ENCODE results near the gene TBX4.
"Not testable (repeated sequence)": the region's sequence is repeated elsewhere in the genome, so short reads cannot be mapped to it uniquely, and the experiment has no call there.

The TBX4 gene

DNA sequence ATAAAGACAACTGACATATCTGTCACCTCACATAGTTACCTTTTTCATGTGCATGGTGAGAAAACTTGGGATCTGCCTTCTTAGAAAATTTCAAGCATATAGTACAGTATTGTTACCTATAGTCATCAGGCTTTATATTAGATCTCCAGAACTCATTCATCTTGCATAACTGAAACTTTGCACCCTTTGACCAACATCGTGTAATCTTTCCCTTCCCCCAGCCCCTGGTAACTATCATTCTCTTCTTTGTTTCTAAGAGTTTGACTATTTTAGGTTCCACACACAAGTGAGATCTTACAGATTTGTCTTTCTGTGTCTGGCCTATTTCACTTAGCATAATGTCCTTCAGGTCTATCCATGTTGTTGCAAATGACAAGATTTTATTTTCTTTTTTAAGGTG lies 22.9 kb upstream of the TBX4 start:
- TF ChIP-seq, protein P1, sequence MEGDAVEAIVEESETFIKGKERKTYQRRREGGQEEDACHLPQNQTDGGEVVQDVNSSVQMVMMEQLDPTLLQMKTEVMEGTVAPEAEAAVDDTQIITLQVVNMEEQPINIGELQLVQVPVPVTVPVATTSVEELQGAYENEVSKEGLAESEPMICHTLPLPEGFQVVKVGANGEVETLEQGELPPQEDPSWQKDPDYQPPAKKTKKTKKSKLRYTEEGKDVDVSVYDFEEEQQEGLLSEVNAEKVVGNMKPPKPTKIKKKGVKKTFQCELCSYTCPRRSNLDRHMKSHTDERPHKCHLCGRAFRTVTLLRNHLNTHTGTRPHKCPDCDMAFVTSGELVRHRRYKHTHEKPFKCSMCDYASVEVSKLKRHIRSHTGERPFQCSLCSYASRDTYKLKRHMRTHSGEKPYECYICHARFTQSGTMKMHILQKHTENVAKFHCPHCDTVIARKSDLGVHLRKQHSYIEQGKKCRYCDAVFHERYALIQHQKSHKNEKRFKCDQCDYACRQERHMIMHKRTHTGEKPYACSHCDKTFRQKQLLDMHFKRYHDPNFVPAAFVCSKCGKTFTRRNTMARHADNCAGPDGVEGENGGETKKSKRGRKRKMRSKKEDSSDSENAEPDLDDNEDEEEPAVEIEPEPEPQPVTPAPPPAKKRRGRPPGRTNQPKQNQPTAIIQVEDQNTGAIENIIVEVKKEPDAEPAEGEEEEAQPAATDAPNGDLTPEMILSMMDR (conservative IDR thresholded peaks at IDR 0.05; ENCODE audit: low read depth, low read length): no peak
- Histone ChIP-seq H3K4me3 (IDR thresholded peaks at IDR 0.05; ENCODE audit: insufficient read depth, low read depth, low read length) (no peak overlapping the region), H3K27me3 (ENCODE audit: insufficient read depth, low read depth) (no peaks in the 10 kb centered on the region), H3K4me1 (ENCODE audit: low read depth, poor library complexity, severe bottlenecking) (no peaks in the 10 kb centered on the region), H3K4me2 (no peak overlapping the region), H4K20me1 (ENCODE audit: insufficient read depth) (no peaks in the 10 kb centered on the region), H3K9ac (no peak overlapping the region), H3K79me2 (ENCODE audit: insufficient read depth, low read depth) (no peaks in the 10 kb centered on the region), H2AFZ (ENCODE audit: low read depth) (no peak overlapping the region), H3K27ac (no peak overlapping the region), H3K36me3 (ENCODE audit: insufficient read depth) (no peaks in the 10 kb centered on the region)

DNA sequence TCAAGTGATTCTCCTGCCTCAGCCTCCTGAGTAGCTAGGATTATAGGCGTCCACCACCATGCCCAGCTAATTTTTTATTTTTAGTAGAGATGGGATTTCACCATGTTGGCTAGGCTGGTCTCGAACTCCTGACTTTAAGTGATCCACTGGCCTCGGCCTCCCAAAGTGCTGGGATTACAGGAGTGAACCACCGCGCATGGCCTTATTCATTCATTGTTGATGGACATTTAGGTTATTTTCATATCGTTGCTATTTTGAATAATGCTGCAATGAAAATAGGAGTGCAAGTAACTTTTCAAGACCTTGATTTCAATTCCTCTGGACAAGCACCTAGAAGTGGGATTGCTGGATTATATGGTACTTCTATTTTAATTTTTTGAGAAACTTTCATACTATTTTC lies 22.4 kb upstream of the TBX4 start:
- H3K4me1 ChIP-seq (ENCODE audit: low read depth, poor library complexity, severe bottlenecking); H3K4me2 ChIP-seq; H3K27me3 ChIP-seq (ENCODE audit: insufficient read depth, low read depth); H4K20me1 ChIP-seq (ENCODE audit: insufficient read depth); H3K79me2 ChIP-seq (ENCODE audit: insufficient read depth, low read depth); H3K27ac ChIP-seq; H2AFZ ChIP-seq (ENCODE audit: low read depth); H3K36me3 ChIP-seq (ENCODE audit: insufficient read depth); H3K4me3 ChIP-seq (IDR thresholded peaks at IDR 0.05; ENCODE audit: insufficient read depth, low read depth, low read length); H3K9ac ChIP-seq: not testable (repeated sequence)

DNA sequence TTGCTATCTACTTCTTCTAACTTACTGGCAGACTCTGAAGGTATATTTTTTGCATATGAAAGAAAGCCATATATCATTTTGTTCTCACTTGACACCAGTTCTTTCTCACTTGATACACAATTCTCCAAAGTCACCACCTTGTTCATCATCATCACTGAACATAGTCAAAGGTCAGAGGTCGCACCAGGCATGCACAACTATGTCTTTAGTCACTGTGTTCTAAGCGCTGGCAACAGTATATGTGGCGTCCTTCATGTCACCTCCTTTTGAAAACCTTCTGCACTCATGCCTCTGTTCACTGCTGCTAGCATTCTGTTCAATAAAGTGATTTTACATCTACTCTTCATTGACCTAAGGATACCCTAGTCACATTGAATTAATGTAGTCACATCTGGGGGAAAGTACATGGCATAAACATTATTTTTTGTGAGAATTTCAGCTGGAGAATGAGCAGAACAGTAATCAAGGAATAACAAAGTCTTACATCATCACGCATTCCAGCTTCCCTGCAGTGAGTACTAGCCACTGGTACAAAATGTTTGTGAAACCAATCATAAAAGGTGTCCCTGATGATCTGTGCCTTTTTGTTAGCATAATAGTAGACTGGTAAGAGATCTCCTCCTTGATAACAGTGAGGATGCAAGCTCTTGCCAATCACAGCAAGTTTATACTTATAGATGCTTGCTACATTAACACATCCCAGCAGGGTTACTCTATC lies 20.5 kb upstream of the TBX4 start:
- no peaks in the 10 kb centered on the region for H3K79me2 ChIP-seq (ENCODE audit: insufficient read depth, low read depth)
- TF ChIP-seq, protein P1 (conservative IDR thresholded peaks at IDR 0.05; ENCODE audit: low read depth, low read length): no peak
- no peak overlapping the region for H3K27ac ChIP-seq
- no peaks in the 10 kb centered on the region for H4K20me1 ChIP-seq (ENCODE audit: insufficient read depth)
- no peaks in the 10 kb centered on the region for H3K27me3 ChIP-seq (ENCODE audit: insufficient read depth, low read depth)
- H3K4me3 ChIP-seq (IDR thresholded peaks at IDR 0.05; ENCODE audit: insufficient read depth, low read depth, low read length): no peak overlapping the region
- no peak overlapping the region for H3K9ac ChIP-seq
- no peak overlapping the region for H2AFZ ChIP-seq (ENCODE audit: low read depth)
- H3K4me1 ChIP-seq (ENCODE audit: low read depth, poor library complexity, severe bottlenecking): no peaks in the 10 kb centered on the region
- no peaks in the 10 kb centered on the region for H3K36me3 ChIP-seq (ENCODE audit: insufficient read depth)
- no peak overlapping the region for H3K4me2 ChIP-seq

DNA sequence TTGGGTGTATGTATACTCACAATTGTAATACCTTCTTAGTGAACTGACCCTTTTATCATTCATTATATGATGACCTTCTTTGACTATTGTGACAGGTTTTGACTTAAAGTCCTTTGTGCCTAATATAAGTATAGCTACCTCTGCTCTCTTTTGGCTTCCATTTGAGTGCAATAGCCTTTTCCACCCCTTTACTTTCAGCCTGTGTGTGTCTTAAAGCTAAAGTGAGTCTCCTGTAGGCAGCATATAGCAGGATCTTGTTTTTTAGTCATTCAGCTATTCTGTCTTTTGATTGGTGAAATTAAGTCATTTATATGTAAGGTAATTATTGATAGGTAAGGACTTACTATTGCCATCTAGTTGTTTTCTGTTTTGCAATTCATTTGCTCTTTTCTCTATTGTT lies 15.9 kb upstream of the TBX4 start:
- no peak overlapping the region for H3K4me3 ChIP-seq (IDR thresholded peaks at IDR 0.05; ENCODE audit: insufficient read depth, low read depth, low read length)
- no peaks in the 10 kb centered on the region for H3K27me3 ChIP-seq (ENCODE audit: insufficient read depth, low read depth)
- H3K4me1 ChIP-seq (ENCODE audit: low read depth, poor library complexity, severe bottlenecking): no peaks in the 10 kb centered on the region
- no peak overlapping the region for H2AFZ ChIP-seq (ENCODE audit: low read depth)
- TF ChIP-seq, protein P1 (conservative IDR thresholded peaks at IDR 0.05; ENCODE audit: low read depth, low read length): no peak
- H3K79me2 ChIP-seq (ENCODE audit: insufficient read depth, low read depth): no peaks in the 10 kb centered on the region
- H3K36me3 ChIP-seq (ENCODE audit: insufficient read depth): no peaks in the 10 kb centered on the region
- no peak overlapping the region for H3K4me2 ChIP-seq
- no peaks in the 10 kb centered on the region for H4K20me1 ChIP-seq (ENCODE audit: insufficient read depth)
- no peak overlapping the region for H3K9ac ChIP-seq
- no peak overlapping the region for H3K27ac ChIP-seq

DNA sequence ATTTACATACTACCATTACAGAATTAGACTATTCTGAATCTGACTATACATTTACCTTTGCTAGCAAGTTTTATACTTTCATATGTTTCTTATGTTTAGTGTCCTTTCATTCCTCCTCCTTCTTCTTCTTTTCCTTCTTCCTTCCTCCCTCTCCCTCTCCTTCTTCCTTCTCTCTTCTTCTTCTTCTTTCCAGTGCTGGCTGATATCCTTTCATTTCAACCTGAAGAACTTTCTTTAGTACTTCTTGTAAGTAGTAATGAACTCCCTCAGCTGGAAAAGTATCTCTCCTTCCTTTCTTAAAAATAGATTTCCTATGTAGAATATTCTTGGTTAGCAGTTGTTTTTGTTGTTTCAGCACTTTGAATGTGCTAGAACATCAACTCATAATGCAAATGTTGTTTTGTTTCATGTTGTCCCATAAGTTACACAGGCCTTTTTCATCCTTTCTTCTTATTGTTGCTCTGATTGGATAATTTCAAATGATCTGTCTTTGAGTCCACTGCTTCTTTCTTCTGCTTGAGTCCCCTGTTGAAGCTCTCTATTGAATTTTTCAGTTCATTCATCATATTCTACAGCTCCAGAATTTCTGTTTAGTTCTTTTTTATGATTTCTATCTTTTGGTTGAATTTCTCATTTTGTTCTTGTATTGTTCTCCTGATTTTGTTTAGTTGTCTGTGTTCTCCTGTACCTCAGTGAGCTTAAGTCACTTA lies 15.1 kb upstream of the TBX4 start:
- H4K20me1 ChIP-seq (ENCODE audit: insufficient read depth): no peaks in the 10 kb centered on the region
- TF ChIP-seq, protein P1 (conservative IDR thresholded peaks at IDR 0.05; ENCODE audit: low read depth, low read length): no peak
- H3K4me1 ChIP-seq (ENCODE audit: low read depth, poor library complexity, severe bottlenecking): no peaks in the 10 kb centered on the region
- no peaks in the 10 kb centered on the region for H3K27me3 ChIP-seq (ENCODE audit: insufficient read depth, low read depth)
- no peak overlapping the region for H3K9ac ChIP-seq
- no peak overlapping the region for H2AFZ ChIP-seq (ENCODE audit: low read depth)
- H3K4me2 ChIP-seq: no peak overlapping the region
- H3K79me2 ChIP-seq (ENCODE audit: insufficient read depth, low read depth): no peaks in the 10 kb centered on the region
- H3K4me3 ChIP-seq (IDR thresholded peaks at IDR 0.05; ENCODE audit: insufficient read depth, low read depth, low read length): no peak overlapping the region
- no peak overlapping the region for H3K27ac ChIP-seq
- H3K36me3 ChIP-seq (ENCODE audit: insufficient read depth): no peaks in the 10 kb centered on the region

Measured in KMS-11 (cell line).